22Rv1 (cell line): ENCODE results near the gene ATL3.

Experiments used
- CTCF ChIP-seq: fragments of 450-650 bp; IDR thresholded peaks from 2 replicates; pipeline ENCODE4 v1.5.1; 2017; ENCODE audit warnings: mild to moderate bottlenecking
- ZFX ChIP-seq: fragments of 450-650 bp; IDR thresholded peaks from 2 replicates; pipeline ENCODE4 v1.6.1; 2017; ENCODE audit warnings: antibody characterized with exemption, borderline replicate concordance

- TF ChIP-seq CTCF (no peak), ZFX (no peak)
These were observed 62.5 kb downstream of the ATL3 start for GRCh38 chr11:63608353-63609345.
